Measurements from ENCODE around the gene UBAC1. TPM values are rescaled to one million over a fixed set of nuclear protein-coding genes. Genes with fewer than 3 reads are reported as not detected.
A peak's percentile ranks its signal among the peaks of the same experiment; 100 is the strongest.

UBAC1 gene
- total and polyA plus RNA-seq, 10 of the 15 experiments (the other 5 are each of a cell fraction or from before 2014, with no cell fraction given), result 16.7 to 54.6 (median 38.5) TPM

DNA sequence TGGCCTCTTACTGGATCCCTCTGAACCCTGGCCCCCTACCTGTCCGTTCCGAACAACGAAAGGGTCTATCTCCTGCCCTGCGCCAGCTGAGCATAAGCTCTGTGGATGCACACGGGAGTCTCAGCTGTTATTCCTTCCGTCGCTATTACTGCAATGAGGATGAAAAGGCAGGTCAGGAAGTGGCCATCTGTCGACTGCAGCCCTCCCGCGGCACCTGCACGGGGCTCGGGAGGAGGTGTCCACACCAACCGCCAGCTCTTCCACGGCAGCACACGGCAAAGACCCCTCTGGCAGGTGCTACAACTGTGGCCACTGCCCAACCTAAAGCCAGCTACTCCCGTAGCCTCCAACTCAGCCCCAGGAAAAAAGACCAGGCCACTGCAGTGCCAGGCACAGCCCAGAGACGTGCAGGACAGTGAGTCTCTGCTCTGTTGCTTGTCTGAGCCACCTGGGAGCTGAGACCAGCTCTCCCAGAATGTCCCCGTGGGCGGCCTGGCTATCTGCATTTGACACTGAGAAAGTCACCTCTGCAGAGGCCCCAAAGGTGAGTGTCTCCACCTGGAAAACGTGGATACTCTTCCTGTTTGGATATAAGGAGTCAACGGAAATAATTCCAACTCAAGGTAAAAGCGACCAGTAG is 72.9 kb downstream of the UBAC1 start:
- 0 out of 2 replicates have a peak overlapping the region, but pooled peaks have one; percentile 47 for H3K4me3 ChIP-seq
- peak overlapping the region; percentile 83 for H3K4me2 ChIP-seq (ENCODE audit: control insufficient read depth, insufficient read depth)
- peaks cover 0 to 5% of the 10 kb centered on the region in 2 experiments; a peak in 2 of 4 replicates for H3K36me3 ChIP-seq (ENCODE audit: control insufficient read depth in 2 of 2, insufficient read depth in 2 of 2, low read length in 1 of 2)
- no peaks in the 10 kb centered on the region for H3K9me3 ChIP-seq (replicated peaks; ENCODE audit: control insufficient read depth, insufficient read depth, low read length)
- DNase-seq (ENCODE audit: low read depth, low spot score) (no peak), ATAC-seq (no peak), FAIRE-seq (no peak)
- H3K27me3 ChIP-seq (replicated peaks in 1 of 2; ENCODE audit: control insufficient read depth in 2 of 2, insufficient read depth in 2 of 2, low read length in 1 of 2), result no peaks in the 10 kb centered on the region
- in situ Hi-C loops (cut with MboI), result no loop called here
- 0 out of 2 replicates have a peak, but pooled peaks have one; percentile 2 for TF ChIP-seq DPF2 (IDR thresholded peaks at IDR 0.05)
- TF ChIP-seq MAX (IDR thresholded peaks at IDR 0.05; ENCODE audit: low read depth, low read length), result no peak
- TF ChIP-seq ZNF274 (IDR thresholded peaks at IDR 0.05; ENCODE audit: insufficient read depth, insufficient read length), result no peak
- TF ChIP-seq, protein P1, sequence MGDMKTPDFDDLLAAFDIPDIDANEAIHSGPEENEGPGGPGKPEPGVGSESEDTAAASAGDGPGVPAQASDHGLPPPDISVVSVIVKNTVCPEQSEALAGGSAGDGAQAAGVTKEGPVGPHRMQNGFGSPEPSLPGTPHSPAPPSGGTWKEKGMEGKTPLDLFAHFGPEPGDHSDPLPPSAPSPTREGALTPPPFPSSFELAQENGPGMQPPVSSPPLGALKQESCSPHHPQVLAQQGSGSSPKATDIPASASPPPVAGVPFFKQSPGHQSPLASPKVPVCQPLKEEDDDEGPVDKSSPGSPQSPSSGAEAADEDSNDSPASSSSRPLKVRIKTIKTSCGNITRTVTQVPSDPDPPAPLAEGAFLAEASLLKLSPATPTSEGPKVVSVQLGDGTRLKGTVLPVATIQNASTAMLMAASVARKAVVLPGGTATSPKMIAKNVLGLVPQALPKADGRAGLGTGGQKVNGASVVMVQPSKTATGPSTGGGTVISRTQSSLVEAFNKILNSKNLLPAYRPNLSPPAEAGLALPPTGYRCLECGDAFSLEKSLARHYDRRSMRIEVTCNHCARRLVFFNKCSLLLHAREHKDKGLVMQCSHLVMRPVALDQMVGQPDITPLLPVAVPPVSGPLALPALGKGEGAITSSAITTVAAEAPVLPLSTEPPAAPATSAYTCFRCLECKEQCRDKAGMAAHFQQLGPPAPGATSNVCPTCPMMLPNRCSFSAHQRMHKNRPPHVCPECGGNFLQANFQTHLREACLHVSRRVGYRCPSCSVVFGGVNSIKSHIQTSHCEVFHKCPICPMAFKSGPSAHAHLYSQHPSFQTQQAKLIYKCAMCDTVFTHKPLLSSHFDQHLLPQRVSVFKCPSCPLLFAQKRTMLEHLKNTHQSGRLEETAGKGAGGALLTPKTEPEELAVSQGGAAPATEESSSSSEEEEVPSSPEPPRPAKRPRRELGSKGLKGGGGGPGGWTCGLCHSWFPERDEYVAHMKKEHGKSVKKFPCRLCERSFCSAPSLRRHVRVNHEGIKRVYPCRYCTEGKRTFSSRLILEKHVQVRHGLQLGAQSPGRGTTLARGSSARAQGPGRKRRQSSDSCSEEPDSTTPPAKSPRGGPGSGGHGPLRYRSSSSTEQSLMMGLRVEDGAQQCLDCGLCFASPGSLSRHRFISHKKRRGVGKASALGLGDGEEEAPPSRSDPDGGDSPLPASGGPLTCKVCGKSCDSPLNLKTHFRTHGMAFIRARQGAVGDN (IDR thresholded peaks at IDR 0.05), result no peak
- TF ChIP-seq, protein P2, sequence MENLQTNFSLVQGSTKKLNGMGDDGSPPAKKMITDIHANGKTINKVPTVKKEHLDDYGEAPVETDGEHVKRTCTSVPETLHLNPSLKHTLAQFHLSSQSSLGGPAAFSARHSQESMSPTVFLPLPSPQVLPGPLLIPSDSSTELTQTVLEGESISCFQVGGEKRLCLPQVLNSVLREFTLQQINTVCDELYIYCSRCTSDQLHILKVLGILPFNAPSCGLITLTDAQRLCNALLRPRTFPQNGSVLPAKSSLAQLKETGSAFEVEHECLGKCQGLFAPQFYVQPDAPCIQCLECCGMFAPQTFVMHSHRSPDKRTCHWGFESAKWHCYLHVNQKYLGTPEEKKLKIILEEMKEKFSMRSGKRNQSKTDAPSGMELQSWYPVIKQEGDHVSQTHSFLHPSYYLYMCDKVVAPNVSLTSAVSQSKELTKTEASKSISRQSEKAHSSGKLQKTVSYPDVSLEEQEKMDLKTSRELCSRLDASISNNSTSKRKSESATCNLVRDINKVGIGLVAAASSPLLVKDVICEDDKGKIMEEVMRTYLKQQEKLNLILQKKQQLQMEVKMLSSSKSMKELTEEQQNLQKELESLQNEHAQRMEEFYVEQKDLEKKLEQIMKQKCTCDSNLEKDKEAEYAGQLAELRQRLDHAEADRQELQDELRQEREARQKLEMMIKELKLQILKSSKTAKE (IDR thresholded peaks at IDR 0.05; ENCODE audit: low read depth, poor library complexity, severe bottlenecking), result no peak
- no peak for TF ChIP-seq RELA (IDR thresholded peaks at IDR 0.05; ENCODE audit: borderline replicate concordance, partially characterized antibody)
- ChIA-PET SMC1A (ENCODE audit: uncharacterized antibody, unreplicated experiment) (no interaction called here), CTCF (interaction anchor here (1.0 kb wide), 1 partner anchor 23 kb away, joined by 3 read pairs; no protein-coding TSS in a partner anchor), POLR2A (interaction anchor here (0.6 kb wide), 2 partner anchors 19 to 412 kb away, joined by 3 to 4 read pairs; partner anchors contain the start of gene CAMSAP1), RAD21 (ENCODE audit: unreplicated experiment) (no interaction called here)
- no peaks in the 10 kb centered on the region; the same call in 1 of the 2 replicates for H4K20me1 ChIP-seq (ENCODE audit: control insufficient read depth, insufficient read depth)
- peak overlapping the region; percentile 74 for H3K27ac ChIP-seq (ENCODE audit: control insufficient read depth, insufficient read depth)
- BruUV-seq (replicated peaks), result no TSS peak
- H3K4me1 ChIP-seq (ENCODE audit: control insufficient read depth, insufficient read depth, low read length), result peaks cover 20% of the 10 kb centered on the region
- H3K79me2 ChIP-seq (ENCODE audit: control insufficient read depth, insufficient read depth, low read length), result peaks cover 45% of the 10 kb centered on the region
- H3K9ac ChIP-seq (ENCODE audit: control insufficient read depth, insufficient read depth, low read length), result peak overlapping the region; percentile 61
- WGBS (ENCODE audit: insufficient coverage, insufficient replicate concordance, low lambda C conversion rate, missing lambda C conversion rate), result 80% methylated on average over 22 of the region's 22 CpGs
- intact Hi-C loops (cut with micrococcal nuclease; ENCODE audit: unreplicated experiment), result no loop called here
- no peak overlapping the region for H2AFZ ChIP-seq (ENCODE audit: control insufficient read depth, low read depth, low read length)
